ENCODE results near the gene CCDC86.

The CCDC86 gene

GRCh38 chr11:60855726-60856633 is 14.1 kb downstream of the CCDC86 start, which contains the start of gene PTGDR2:
Gene PTGDR2 (minus strand): TSS chr11:60855950. CDS start chr11:60853722, 2,228 bp downstream.
- Histone ChIP-seq H3K36me3 (ENCODE audit: control insufficient read depth, insufficient read depth, low read length, severe bottlenecking) (peaks cover 11% of the 10 kb centered on the region), H3K9me3 (ENCODE audit: control insufficient read depth, low read length) (no peaks in the 10 kb centered on the region), H3K27me3 (replicated peaks; ENCODE audit: control insufficient read depth, insufficient read depth, low read length) (no peaks in the 10 kb centered on the region), H3K4me1 (ENCODE audit: control insufficient read depth, insufficient read depth, low read length) (no peaks in the 10 kb centered on the region), H3K9ac (ENCODE audit: low read length) (no peak within 1 kb of the TSS), H3K4me3 (ENCODE audit: low read length) (no peak within 1 kb of the TSS)
- DNase-seq (ENCODE audit: low read depth), result no peak

- Histone ChIP-seq H3K9me3 (ENCODE audit: control insufficient read depth, low read length) (no peaks in the 10 kb centered on the region), H3K4me3 (ENCODE audit: low read length) (no peak overlapping the region), H3K27me3 (replicated peaks; ENCODE audit: control insufficient read depth, insufficient read depth, low read length) (no peaks in the 10 kb centered on the region), H3K4me1 (ENCODE audit: control insufficient read depth, insufficient read depth, low read length) (no peaks in the 10 kb centered on the region), H3K9ac (ENCODE audit: low read length) (no peak overlapping the region), H3K36me3 (ENCODE audit: control insufficient read depth, insufficient read depth, low read length, severe bottlenecking) (no peaks in the 10 kb centered on the region)
- DNase-seq (ENCODE audit: low read depth), result no peak
Observed at GRCh38 chr11:60857378-60858232, 15.7 kb downstream of the CCDC86 start.

GRCh38 chr11:60858236-60858635 is 16.3 kb downstream of the CCDC86 start:
- Histone ChIP-seq H3K9ac (ENCODE audit: low read length) (no peak overlapping the region), H3K9me3 (ENCODE audit: control insufficient read depth, low read length) (no peaks in the 10 kb centered on the region), H3K36me3 (ENCODE audit: control insufficient read depth, insufficient read depth, low read length, severe bottlenecking) (no peaks in the 10 kb centered on the region), H3K4me1 (ENCODE audit: control insufficient read depth, insufficient read depth, low read length) (no peaks in the 10 kb centered on the region), H3K4me3 (ENCODE audit: low read length) (no peak overlapping the region), H3K27me3 (replicated peaks; ENCODE audit: control insufficient read depth, insufficient read depth, low read length) (no peaks in the 10 kb centered on the region)
- no peak for DNase-seq (ENCODE audit: low read depth)

- H3K4me1 ChIP-seq (ENCODE audit: control insufficient read depth, insufficient read depth, low read length), result peaks cover 3% of the 10 kb centered on the region
- DNase-seq (ENCODE audit: low read depth), result no peak
- H3K9ac ChIP-seq (ENCODE audit: low read length), result no peak overlapping the region
- H3K4me3 ChIP-seq (ENCODE audit: low read length), result no peak overlapping the region
- H3K36me3 ChIP-seq (ENCODE audit: control insufficient read depth, insufficient read depth, low read length, severe bottlenecking), result no peaks in the 10 kb centered on the region
- no peaks in the 10 kb centered on the region for H3K9me3 ChIP-seq (ENCODE audit: control insufficient read depth, low read length)
- no peaks in the 10 kb centered on the region for H3K27me3 ChIP-seq (replicated peaks; ENCODE audit: control insufficient read depth, insufficient read depth, low read length)
Observed at GRCh38 chr11:60858731-60859464, 17.0 kb downstream of the CCDC86 start.

- H3K9me3 ChIP-seq (ENCODE audit: control insufficient read depth, low read length), result no peaks in the 10 kb centered on the region
- H3K36me3 ChIP-seq (ENCODE audit: control insufficient read depth, insufficient read depth, low read length, severe bottlenecking), result no peaks in the 10 kb centered on the region
- peaks cover 5% of the 10 kb centered on the region for H3K27me3 ChIP-seq (replicated peaks; ENCODE audit: control insufficient read depth, insufficient read depth, low read length)
- no peak for DNase-seq (ENCODE audit: low read depth)
- H3K4me3 ChIP-seq (ENCODE audit: low read length), result no peak overlapping the region
- peaks cover 9% of the 10 kb centered on the region for H3K4me1 ChIP-seq (ENCODE audit: control insufficient read depth, insufficient read depth, low read length)
- H3K9ac ChIP-seq (ENCODE audit: low read length), result no peak overlapping the region
Observed at GRCh38 chr11:60859616-60860250, 17.8 kb downstream of the CCDC86 start.

GRCh38 chr11:60860943-60861342 is 19.0 kb downstream of the CCDC86 start:
- Histone ChIP-seq H3K4me1 (ENCODE audit: control insufficient read depth, insufficient read depth, low read length) (peaks cover 9% of the 10 kb centered on the region), H3K36me3 (ENCODE audit: control insufficient read depth, insufficient read depth, low read length, severe bottlenecking) (no peaks in the 10 kb centered on the region), H3K4me3 (ENCODE audit: low read length) (no peak overlapping the region), H3K9ac (ENCODE audit: low read length) (no peak overlapping the region), H3K27me3 (replicated peaks; ENCODE audit: control insufficient read depth, insufficient read depth, low read length) (peaks cover 6% of the 10 kb centered on the region), H3K9me3 (ENCODE audit: control insufficient read depth, low read length) (no peaks in the 10 kb centered on the region)
- DNase-seq (ENCODE audit: low read depth), result no peak

- Histone ChIP-seq H3K4me1 (ENCODE audit: control insufficient read depth, insufficient read depth, low read length) (peaks cover 9% of the 10 kb centered on the region), H3K9ac (ENCODE audit: low read length) (no peak overlapping the region), H3K36me3 (ENCODE audit: control insufficient read depth, insufficient read depth, low read length, severe bottlenecking) (no peaks in the 10 kb centered on the region), H3K4me3 (ENCODE audit: low read length) (no peak overlapping the region), H3K27me3 (replicated peaks; ENCODE audit: control insufficient read depth, insufficient read depth, low read length) (peaks cover 6% of the 10 kb centered on the region), H3K9me3 (ENCODE audit: control insufficient read depth, low read length) (no peaks in the 10 kb centered on the region)
- DNase-seq (ENCODE audit: low read depth), result no peak
Observed at GRCh38 chr11:60862171-60862570, 20.3 kb downstream of the CCDC86 start.

GRCh38 chr11:60863550-60864521 is 21.9 kb downstream of the CCDC86 start:
- H3K9me3 ChIP-seq (ENCODE audit: control insufficient read depth, low read length), result no peaks in the 10 kb centered on the region
- no peak overlapping the region for H3K4me3 ChIP-seq (ENCODE audit: low read length)
- peaks cover 9% of the 10 kb centered on the region for H3K4me1 ChIP-seq (ENCODE audit: control insufficient read depth, insufficient read depth, low read length)
- no peaks in the 10 kb centered on the region for H3K36me3 ChIP-seq (ENCODE audit: control insufficient read depth, insufficient read depth, low read length, severe bottlenecking)
- H3K9ac ChIP-seq (ENCODE audit: low read length), result no peak overlapping the region
- no peak for DNase-seq (ENCODE audit: low read depth)
- H3K27me3 ChIP-seq (replicated peaks; ENCODE audit: control insufficient read depth, insufficient read depth, low read length), result peaks cover 6% of the 10 kb centered on the region

GRCh38 chr11:60864856-60865513 is 23.1 kb downstream of the CCDC86 start:
- no peak overlapping the region for H3K4me3 ChIP-seq (ENCODE audit: low read length)
- no peak for DNase-seq (ENCODE audit: low read depth)
- no peaks in the 10 kb centered on the region for H3K36me3 ChIP-seq (ENCODE audit: control insufficient read depth, insufficient read depth, low read length, severe bottlenecking)
- no peaks in the 10 kb centered on the region for H3K9me3 ChIP-seq (ENCODE audit: control insufficient read depth, low read length)
- H3K27me3 ChIP-seq (replicated peaks; ENCODE audit: control insufficient read depth, insufficient read depth, low read length), result peaks cover 6% of the 10 kb centered on the region
- no peak overlapping the region for H3K9ac ChIP-seq (ENCODE audit: low read length)
- peaks cover 9% of the 10 kb centered on the region for H3K4me1 ChIP-seq (ENCODE audit: control insufficient read depth, insufficient read depth, low read length)
